Activated CD8-positive, alpha-beta memory T cell treated with anti-CD3 and anti-CD28 coated beads, Interleukin-2, amount 50 U/mL, for 1 hour (primary cell): ENCODE data around the gene ZNF546.
"Not testable (repeated sequence)": the region's sequence is repeated elsewhere in the genome, so short reads cannot be mapped to it uniquely, and the experiment has no call there.

Experiments
- DNase-seq: peaks from one replicate; pipeline ENCODE4 v3.0.0-alpha.2; 2020; ENCODE audit errors: extremely low read depth

The ZNF546 gene

GRCh38 chr19:39996811-39997637 is at the start of gene ZNF546:
Gene ZNF546, plus strand, starts transcription at chr19:39997060. Its CDS starts 1,267 bp downstream, at chr19:39998327.
- DNase-seq, result peak; percentile 62

- DNase-seq, result no peak
Observed at GRCh38 chr19:39949026-39949747, 47.7 kb upstream of the ZNF546 start.

- DNase-seq, result no peak
Observed at GRCh38 chr19:39951065-39951650, 45.7 kb upstream of the ZNF546 start.

- DNase-seq, result no peak
Observed at GRCh38 chr19:39951686-39952085, 45.2 kb upstream of the ZNF546 start.

- DNase-seq, result no peak
Observed at GRCh38 chr19:39953915-39954314, 42.9 kb upstream of the ZNF546 start.

GRCh38 chr19:39957886-39958285 is 39.0 kb upstream of the ZNF546 start:
- not testable (repeated sequence) for DNase-seq

DNA sequence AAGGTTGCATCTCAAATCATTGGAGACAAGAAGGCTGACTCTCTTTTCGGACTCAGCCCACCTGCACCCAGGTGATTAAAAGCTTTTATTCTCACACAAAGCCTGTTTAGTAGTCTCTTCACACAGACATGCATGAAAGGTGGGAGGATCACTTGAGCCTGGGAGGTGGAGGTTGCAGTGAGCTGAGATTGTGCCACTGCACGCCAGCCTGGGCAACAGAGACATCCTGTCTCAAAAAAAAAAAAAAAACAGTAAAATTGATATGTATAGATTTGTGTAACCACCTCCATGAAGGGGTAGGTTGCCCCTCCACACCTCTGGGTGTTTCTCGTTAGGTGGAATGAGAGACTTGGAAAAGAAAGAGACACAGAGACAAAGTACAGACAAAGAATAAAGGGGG is 37.9 kb upstream of the ZNF546 start:
- DNase-seq, result not testable (repeated sequence)

GRCh38 chr19:39959407-39959806 is 37.5 kb upstream of the ZNF546 start:
- DNase-seq, result not testable (repeated sequence)

- DNase-seq, result no peak
Observed at GRCh38 chr19:39963898-39964297, 33.0 kb upstream of the ZNF546 start.

GRCh38 chr19:39966617-39967016 is 30.2 kb upstream of the ZNF546 start:
- DNase-seq, result no peak

GRCh38 chr19:39967561-39967960 is 29.3 kb upstream of the ZNF546 start:
- DNase-seq, result no peak

DNA sequence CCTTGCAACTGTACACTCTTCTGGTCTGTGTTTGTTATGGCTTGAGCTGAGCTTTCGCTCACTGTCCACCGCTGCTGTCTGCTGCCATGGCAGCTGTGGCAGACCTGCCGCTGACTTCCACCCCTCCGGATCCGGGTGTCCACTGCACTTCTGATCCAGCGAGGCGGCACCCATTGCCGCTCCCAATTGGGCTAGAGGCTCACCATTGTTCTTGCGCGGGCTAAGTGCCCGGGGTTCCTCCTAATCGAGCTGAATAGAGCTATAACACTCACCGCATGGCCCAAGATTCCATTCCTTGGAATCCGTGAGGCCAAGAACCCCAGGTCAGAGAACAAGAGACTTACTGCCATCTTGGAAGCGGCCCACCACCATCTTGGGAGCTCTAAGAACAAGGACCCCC is 28.1 kb upstream of the ZNF546 start:
- no peak for DNase-seq

DNA sequence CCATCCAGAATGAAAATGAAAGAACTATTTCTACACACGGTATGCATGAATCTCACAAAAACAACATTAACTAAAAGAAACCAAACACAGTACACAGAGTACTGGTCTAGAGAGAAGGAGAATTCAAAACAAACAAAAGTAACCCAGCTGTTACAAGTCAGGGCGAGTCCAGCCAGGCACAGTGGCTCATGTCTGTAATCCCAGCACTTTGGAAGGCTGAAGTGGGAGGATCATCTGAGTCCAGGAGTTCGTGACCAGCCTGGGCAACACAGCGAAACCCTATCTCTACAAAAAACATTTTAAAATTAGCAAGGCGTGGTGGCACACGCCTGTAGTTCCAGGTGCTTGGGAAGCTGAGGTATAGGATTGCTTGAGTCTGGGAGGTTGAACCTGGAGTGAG is 27.6 kb upstream of the ZNF546 start:
- DNase-seq, result no peak

DNA sequence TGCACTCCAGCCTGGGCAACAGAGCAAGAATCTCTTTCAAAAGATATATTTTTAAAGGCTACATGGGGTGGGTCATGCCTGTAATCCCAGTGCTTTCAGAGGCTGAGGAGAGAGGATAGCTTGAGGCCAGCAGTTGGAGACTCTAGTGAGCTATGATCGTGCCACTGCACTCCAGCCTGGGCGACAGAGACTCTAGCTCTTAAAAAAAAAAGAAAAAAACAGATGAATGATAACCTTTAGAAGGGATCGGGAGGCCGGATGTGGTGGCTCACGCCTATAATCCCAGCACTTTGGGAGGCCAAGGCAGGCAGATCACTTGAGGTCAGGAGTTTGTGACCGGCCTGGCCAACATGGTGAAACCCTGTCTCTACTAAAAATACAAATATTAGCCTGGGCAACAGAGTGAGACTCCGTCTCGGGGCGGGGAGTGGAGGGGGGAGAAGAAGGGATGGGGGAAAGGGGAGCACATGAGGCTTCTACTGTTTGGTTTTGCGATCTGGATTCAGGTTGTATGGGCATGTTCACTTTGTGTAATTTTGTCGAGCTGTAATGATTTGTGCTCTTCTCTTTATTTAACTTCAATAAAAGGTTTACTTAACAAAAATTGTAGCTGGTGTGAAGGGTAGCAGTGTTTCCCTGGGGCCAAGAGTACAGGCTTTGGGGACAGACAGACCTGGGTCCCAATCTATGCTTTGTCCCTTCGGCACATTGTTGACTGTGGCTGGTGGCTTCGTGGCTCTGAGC is 27.0 kb upstream of the ZNF546 start:
- DNase-seq, result no peak

GRCh38 chr19:39970425-39970674 is 26.5 kb upstream of the ZNF546 start:
- DNase-seq, result no peak

DNA sequence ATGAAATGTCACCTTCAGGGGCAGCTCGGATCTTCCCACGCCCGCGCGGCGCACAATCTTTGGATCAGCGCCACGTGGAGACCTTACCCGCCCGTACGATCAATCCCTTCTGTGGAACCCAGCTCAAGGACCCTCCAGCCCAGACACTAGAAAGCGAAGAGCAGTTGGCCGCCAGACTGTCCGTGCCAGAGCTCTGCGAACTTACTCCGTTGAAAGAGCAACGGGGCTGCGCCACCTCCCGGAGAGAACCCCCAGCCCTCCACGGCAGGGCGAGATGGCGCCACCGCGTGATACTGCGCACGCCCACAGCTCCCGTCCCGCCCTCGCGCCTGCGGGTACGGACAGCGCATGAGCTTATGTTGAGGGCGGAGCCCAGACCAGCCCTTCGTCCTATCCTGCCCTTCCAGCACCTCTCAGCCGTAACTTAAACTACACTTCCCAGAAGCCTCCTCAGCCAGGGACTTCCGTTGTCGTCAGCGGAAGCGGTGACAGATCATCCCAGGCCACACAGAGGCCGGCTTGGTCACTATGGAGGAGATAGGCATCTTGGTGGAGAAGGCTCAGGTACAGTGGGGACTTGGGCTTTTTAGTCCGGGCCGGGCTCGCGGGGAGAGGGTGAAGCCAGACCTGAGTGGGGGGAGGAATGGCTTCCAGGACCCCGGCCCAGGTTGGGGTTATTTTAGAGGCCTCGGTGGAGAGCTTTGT is 26.0 kb upstream of the ZNF546 start, which contains the start of gene PSMC4:
PSMC4 (plus strand) TSS at position 491 of the 705 bp plus-strand sequence; CDS start at position 529, 38 bp downstream.
- peak; percentile 95 for DNase-seq

GRCh38 chr19:39971380-39972035 is 25.4 kb upstream of the ZNF546 start:
- no peak for DNase-seq

GRCh38 chr19:39974377-39975155 is 22.3 kb upstream of the ZNF546 start:
- no peak for DNase-seq

GRCh38 chr19:39982883-39983282 is 14.0 kb upstream of the ZNF546 start:
- no peak for DNase-seq

DNA sequence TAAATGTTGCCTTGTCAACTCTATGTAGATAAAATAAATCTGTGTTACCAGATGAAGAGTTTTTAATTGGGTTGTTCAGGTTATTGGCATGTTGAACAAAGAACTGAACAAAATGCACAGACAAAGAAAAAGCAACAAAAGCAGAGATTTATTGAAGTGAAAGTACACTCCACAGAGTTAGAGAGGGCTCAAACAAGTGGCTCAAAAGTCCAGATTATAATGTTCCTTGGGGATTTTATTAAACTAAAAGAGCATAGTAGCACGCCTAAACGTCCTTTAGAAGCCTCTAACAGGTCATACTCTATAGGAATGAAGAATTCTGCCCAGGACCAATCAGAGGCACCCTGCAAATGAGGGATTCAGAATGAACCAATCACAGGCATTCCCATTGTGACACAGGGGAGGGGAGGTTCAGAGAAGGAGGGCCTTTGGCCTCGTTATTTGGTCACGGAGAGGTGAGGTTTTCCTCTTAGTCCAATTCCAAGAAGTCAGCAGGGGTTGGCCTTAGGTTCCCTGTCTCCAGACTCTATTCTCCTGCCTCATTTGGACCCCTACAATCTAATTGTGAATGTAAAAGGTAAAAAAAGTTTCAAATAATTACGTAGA is 13.1 kb upstream of the ZNF546 start:
- no peak for DNase-seq
